HPDE6-E6E7 (cell line): ENCODE measurements around the gene GATAD2B.

Source experiments
- DNase-seq: peaks from one replicate; pipeline ENCODE4 v3.0.0; 2011; ENCODE audit warnings: missing footprints; ENCODE audit errors: extremely low spot score

GATAD2B gene

DNA sequence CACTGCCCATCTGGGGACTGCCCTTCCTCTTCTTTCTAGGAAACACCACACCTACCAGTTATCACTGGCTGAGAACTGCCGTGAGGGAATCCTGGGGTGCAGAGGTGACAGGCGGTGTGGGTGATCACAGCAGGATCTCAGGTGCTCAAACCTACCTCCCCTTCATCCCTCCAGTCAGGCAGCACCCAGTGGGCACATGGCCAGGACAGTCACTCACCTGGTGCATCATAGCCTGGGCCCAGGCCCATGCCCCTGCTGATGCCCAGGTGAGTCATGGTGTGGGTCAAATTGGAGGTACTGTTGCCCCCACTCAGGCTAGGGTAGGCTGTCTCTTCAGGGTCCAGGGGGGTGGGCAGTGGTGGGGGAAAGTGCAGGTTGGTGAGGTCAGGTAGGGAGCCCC is 29.0 kb upstream of the GATAD2B start:
- DNase-seq, result no peak

DNA sequence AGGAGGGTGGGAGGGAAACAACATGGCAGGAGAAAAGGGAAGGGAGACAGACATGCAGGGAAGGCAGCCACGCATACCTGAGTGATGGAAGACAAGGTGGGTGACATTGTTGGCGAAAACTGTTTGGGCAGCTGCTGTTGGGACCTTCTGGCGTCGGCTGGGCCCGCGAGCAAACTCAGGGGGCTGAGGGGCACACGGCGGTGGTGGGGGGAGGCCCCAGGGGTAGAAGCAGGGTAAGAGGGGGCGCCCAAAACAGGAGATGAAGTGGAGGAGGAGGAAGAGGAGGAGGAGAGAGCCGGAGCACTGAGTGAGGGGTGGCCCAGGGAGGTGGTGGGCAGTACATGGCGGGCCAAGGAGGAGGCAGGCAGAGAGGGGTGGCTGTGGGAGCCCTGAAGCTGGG is 28.4 kb upstream of the GATAD2B start:
- no peak for DNase-seq

DNA sequence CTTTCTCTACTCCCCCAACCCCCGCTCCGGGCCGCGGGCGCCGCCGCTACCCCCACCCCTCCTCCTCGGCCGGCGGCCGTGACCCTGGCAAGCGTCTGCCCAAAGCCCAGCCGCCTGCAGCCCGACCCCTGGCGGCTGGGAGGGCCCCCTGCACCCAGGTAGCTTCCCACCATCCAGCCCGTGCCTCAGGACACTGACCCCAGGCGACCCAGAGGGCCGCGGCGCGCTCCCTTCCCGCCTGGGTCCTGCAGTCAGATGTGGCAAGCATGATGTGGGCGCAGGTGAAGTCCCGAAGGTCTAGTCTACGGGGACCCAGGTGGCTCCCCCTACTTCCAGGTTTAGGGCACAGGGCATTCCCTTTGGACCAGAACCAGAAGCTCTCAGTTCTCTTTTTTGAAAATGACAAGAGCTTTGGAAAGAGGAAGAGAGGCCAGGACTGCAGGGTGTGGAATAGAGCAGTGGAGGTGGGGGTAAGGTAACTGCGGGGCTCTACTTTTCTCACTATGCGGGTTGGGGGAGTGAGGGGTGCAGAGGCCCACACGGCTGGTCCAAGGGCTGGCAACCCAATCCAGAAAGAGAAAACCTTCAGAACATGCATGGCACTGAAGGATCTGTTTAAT is 24.0 kb upstream of the GATAD2B start, which contains the start of gene DENND4B:
Gene DENND4B, minus strand, starts transcription at position 97 of the 620 bp plus-strand sequence. CDS start 2,344 bp downstream, outside the sequence.
- peak; percentile 95 for DNase-seq

DNA sequence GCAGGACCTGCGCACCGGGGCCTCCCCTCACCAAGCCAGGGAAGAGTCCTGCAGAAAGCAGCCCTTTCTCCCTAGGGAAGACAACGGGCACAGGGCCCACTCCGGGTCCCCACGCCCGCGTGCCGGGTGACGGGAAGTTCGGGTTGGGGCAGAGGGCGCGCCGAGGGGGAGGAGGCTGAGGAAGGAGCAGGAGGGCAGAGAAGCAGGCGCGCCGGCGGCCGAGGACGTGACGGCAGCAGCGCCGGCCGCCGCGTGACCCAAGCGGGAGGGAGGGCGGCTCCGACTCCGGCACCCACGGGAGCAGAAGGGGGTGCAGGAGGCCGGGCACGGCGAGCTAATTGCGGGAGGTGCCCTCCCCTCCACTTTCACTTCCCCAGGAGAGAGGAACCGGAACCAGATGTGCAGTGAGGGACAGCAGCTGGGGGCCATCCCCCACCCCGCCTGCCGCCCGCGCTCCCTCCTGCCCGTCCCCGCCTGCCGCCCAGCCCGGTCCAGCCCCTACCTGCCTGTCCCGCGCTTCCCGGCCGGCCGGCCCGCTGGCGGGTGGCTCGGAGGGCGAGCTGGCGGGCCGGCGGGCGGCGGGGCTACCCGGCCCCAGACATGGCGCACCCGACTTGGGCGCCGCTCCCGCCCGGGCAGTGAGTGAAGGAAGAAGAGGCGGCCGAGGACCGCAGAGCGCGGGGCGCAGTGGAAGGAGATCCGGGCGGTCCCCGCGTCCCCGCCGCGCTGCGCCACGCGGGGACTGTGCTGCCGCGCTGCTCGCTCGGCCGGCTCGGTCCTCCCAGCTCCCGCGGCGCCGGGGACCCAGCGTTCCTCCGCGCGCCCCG is 23.2 kb upstream of the GATAD2B start:
- peak; percentile 59 for DNase-seq

DNA sequence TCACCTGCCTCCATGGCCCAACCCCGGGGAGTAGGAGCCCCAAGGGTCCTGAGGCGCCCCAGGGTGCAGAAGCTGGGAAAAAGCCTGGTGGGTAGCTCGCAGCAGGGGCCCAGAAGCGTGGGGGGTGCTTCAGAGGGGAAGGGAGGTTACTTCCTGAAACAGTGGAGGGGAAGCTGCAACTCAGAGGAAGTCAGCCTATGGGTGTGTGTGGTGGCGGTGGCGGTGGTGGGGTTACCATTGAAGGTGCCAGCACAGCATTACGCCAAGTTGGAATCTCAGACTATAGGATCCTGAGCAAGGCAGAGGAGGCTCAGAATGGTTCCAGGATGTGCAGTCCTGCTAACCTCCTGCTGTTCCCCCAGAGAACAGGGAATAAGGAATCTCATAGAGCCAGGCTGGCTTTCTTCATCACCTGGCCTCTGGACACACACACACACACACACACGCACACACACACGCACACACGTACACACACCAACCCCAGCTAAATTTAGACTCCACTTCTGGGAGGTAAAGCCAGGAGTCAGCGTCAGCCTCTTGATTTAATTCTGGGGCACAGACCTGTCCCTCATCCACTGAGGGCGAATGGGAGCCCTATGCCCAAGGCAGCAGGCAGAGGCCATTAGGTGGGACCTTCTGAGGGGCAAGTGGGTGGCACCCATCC is 22.5 kb upstream of the GATAD2B start:
- no peak for DNase-seq

DNA sequence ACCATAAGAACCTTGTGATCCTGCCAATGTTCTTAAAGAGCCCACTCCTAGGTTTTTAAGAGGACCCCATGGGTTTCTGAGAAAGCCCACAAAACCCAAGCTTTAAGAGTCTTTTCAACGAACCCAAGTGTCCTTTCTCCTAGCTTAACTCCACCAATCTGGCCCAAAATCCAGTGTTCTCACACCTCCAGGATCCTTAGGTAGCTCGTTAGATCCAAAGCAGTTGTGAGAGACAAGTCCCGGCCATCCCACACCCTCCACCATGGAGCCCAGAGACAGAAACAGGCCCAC is 22.0 kb upstream of the GATAD2B start:
- DNase-seq, result no peak

DNA sequence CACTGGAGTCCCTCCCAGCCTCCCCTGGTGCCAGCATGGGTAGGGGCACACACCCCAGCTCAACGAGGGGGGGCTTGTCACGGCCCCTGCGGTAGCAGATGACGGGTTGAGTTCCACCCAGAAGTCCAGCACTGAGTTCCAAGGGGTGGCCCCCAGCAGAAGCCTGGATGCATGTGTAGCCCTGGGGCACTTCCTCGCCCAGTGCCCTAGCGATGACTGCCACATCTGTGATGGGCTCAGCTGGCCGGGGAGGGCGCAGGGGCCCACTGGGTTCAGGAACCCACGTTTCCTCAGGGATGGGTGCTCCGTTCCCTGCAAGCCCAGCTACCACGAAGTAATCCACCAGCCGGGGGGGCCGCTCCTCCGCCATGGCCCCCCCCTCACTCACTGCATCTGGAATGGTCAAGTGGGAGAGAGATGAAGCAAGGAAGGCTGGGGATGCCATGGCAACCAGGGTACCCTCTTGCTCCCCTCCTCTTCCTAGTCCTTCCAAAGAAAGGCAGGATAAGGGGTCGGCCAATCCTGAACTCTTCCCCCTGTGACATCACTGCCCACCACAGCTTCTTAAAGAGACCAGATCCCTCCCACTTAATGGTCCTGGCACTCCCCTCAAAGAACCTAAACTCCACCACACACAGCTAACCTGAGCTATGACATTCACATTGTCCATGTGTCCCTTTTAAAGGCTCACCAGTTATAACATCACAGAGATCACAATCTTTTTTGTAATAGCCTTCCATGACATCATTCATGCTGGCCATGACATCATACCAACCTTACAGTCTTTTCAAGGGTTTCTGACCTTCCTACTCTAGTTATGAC is 21.4 kb upstream of the GATAD2B start:
- DNase-seq, result no peak

DNA sequence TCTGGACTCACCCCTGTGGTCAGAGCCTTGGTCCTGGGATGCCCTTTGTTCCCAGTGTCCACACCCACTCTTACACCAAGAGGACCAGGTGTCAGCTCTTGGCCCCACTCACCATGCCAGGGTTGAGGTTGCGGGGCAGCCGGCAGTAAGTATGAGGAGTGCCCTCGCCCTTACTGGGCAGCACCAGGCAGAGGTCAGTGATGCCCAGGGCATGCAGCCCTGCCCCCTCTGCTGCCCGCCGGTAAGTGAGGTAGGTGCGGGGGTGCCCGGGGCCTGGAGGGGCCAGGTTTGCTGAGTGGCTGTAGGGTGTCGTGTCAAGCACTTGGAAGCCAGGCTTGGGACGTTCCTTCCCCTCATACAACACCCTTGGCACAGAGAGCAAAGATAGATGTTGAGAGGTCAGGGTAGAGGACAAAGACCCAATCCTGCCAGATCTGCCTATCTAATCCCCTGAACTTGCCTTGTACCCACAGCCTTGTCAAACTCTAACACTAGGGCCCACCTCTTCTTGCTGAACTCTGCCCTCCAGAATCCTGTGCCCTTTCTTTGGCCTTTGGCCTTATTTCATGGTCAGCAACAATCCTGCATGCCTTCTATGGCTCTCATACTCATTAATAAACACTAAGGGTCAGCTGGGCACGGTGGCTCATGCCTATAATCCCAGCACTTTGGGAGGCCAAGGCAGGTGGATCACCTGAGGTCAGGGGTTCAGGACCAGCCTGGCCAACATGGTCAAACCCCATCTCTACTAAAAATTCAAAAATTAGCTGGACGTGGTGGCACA is 20.2 kb upstream of the GATAD2B start:
- no peak for DNase-seq

DNA sequence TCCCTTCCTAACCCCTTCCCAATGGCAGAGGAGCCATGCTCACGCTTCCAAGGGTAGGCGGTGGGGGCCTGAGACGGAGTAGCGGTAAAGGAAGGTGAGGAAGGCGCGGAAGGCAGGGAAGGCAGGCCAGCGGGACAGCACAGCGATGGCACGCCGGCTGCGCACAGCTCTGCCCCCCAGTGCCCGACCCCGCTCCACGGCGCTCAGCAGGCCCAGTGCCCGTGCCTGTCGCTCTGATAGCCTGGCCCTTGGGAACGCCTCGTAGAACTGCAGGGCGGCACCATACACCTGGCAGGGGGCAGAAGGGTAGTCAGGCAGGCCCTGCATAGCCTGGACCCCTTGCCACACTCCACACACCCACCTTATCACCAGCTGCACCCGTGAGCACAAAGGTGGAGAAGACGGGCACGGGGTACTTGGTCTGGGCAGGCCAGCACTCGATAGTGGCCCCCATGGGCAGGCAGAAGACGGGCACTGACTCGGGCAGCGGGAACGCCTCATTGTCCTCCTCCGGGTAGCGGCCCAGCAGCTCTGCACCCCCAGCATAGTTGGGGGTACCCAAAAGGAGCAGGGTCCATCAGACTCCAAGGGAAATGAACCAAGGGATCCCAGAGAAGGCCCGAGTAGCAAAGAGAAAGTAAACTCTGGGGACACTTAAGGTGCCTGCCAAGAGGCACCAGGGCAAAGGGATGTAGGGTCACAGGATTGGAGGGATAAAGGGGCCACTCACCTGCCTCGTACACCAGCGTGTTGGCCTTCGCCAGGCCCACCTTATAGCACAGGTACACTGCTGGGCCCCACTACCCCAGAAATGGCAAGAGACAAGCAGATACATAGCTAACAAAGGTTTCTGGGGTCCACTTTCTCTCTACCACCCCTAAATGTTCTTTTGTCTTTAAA is 19.3 kb upstream of the GATAD2B start:
- no peak for DNase-seq

DNA sequence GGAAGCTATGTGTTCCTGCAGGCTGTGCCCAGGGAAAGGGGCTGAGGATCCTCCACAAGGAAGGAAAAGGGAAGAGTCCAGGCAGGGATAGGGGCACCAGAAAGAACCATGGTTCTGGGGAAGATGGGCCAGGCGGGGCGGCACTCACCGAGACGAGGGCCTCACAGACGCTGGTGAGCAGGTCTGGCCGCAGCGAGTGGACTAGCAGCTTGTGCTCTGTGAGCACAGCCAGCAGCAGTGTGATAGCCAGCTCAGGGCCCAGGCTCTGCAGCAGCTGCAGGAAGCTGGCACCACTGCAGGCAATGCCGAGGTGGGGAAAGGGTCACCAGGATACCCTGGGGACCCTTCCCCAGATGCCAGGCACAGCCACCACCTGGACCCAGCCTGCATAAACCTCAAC is 18.0 kb upstream of the GATAD2B start:
- no peak for DNase-seq

DNA sequence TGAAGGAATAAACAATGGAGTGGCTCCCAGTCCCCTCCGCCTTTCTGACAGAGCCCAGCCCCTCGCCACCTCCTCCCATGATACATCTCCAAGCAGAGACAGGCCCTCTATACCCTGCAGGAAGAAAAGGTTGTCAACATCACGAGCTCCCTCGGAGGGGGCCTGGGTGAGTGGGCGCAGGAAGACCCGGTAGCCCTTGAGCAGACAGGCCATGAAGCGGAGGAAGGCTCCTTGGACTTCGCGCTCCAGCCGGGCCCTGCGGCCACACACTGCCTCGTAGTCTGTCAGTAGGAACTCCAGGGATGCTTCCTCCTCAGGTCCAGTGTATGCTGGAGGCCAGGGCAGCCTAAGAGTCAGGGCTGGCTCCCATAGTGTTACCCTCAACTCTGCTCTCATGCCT is 16.7 kb upstream of the GATAD2B start:
- no peak for DNase-seq

DNA sequence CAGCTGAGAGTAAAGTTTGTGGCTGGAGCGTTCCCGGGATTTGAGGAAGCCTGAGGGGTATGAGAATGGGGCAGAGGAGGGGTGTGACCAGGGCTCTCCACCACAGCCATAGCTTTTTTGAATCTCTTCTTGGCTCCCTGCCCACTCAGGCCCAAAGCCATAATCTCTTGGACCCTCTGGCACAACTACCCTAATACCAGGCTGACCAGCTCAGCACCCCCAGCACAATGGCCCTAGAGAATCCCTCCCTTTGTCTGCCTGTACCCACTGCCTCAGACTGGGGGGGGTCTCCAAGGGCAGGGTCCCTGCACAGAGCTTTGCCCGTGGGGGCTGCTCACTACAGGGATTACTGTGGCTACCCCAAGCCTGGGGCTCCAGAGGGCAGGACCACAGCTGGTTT is 16.2 kb upstream of the GATAD2B start:
- no peak for DNase-seq

DNA sequence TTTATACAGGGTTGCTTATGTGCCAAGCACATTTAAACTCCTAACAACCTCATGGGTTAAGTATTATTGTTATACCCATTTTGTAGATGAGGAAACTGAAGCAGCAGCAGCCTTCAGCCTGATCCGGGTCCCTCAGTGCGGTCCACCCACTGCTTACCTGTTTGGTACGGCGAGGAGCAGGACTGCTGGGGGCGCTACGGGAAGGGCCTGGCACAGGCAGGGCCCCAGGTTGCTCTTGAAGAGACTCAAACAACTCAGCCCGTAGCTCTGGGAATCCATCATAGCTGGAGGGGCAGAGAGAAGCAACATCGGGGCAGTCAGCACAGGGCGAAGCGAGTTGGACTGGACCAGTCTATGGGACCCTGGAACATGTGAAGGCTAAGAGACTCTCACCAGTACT is 14.6 kb upstream of the GATAD2B start:
- DNase-seq, result no peak

DNA sequence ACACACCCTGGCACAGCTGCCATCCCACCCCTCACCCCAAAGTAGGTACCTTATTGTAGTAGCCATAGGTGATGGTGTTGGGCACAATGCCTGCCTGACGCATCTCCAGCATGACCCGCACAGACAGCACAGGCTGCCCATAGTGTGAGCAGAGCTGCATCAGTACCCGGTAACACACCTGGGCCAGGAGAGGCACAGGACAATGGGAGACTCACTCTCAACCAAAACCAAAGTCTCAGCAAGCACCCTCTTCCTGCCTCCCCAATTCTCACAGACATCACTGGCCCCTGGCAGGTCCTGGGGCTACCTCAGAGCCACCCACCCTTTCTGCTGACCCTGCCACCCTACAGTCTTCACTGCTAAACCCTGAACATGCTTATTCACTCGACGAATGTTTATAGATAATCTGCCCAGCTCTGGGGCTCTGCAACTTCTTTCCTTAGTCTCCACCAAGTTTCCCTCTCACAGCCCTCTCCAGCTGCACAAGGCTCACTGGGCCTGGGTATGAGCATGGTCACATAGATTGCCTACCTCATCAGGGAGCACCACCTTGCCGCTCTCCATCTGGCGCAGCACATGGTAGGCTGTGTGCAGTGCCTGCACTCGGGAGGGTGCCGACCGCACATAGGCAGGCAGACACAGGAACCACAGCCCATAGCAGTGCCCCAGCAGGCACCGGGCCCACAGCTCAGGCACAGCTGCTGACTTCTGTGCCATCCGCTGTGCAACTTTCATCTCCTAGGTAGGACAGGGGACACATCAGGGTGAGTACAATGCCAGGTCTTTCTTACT is 13.4 kb upstream of the GATAD2B start:
- DNase-seq, result no peak

DNA sequence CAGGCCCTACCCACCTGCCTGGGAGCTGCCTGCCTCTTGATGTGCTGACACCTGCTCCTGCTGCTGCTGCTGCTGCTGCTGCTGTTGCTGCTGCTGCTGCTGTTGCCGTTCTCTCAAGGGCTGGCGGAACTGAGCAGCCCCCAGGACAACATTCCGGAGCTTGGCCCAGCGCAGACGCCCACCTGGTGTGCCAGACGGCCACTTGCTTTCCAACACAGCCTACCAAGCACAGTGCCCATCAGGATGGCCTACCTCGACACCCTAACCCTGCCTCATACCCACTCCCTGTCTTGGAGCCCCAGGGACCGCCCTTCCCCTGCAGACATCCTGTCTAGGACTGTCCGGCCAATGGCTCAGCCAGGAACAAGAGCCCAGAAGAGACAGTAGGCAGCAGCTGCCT is 12.0 kb upstream of the GATAD2B start:
- no peak for DNase-seq

DNA sequence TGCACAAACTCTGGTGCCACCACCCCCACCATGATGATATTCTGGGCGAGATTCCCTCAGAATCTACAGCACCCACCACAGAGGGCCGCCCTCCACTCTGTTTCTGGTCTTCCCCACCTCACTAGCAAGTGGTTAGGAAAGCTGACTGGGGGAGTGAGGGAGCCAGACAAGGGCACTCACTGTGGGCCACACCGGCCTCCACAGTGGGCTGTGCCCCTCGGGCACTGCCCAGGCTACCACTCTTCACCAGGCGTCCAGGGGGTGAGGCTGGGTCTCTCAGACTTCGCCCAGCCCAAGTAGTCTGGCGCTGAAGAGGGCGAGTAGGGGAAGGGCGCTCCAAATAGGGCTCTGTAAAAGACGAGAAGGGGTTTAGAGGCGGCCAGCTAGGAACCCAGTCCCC is 11.2 kb upstream of the GATAD2B start:
- no peak for DNase-seq

DNA sequence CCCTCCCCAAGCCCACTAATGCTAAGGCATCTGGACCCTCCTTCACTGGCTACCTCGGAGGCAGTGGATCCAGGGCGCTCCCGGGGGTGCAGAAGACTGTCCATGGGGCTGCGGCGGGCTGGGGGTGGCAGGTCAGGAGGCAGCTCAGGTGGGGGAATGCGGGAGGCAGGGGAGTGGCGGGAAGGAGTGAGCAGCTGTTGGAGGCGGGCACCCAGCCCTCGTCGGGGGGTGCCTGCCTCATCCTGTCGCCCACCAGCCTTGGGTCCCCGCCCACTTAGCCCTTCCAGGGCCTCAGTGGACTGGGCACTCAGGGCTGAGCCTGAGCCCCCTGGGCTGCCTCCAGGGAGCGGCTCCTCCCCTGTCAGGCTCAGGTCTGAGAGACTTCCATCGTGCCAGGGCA is 10.7 kb upstream of the GATAD2B start:
- DNase-seq, result no peak

DNA sequence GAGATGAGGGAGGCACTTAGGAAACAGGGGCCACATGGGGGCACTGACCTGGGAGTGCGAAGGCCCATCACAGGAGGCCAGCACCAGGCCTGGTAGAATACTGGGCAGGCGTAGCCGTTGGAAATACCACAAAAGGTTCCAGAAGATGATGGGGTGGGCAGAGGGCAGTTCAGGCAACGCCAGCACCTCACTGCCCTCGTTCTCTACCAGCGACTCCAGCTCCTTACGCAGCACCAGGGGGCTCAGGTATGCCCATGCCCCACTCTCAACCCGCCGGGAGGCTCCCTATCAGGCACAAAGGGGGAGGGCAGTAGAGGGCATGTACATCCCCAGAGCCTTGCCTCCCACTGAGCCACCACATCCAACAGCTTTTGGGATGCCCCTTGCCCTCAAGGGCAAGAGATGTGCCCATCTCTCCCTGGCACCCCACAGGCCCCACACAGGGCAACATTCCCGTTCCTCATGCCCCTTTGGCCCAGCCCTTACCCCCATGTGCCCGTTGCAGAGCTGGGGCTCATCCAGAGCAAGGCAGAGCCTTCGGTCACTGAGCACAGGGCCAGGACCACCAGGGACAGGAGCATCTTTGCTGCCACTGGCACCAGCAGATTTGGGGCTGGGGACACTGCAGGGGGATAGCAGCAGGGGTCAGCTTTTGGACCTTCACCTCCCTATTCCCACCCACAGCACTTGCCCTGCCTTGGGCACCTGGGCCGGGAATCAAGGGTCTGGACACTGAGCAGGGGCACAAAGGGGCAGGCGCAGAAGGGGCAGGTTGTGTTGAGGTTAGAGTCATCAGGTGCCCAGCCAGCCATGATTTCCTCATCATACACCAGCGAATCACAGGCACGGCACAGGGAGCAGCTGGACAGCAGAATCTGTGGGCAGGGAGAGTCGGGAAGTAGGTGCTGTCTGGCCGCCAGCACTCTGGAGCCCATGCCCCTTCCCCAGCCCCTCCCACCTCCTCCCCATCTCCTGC is 9.7 kb upstream of the GATAD2B start:
- DNase-seq, result no peak
